HG02884 (cell line): ENCODE results near the gene COL6A1.
"Not testable (repeated sequence)": the region's sequence is repeated elsewhere in the genome, so short reads cannot be mapped to it uniquely, and the experiment has no call there.

ENCODE experiments used
- ATAC-seq: cut with Tn5 transposase; IDR thresholded peaks from one replicate; pipeline ENCODE4 v1.9.1; 2021; ENCODE audit warnings: mild to moderate bottlenecking, moderate library complexity; ENCODE audit not compliant: unreplicated experiment

COL6A1 gene

DNA sequence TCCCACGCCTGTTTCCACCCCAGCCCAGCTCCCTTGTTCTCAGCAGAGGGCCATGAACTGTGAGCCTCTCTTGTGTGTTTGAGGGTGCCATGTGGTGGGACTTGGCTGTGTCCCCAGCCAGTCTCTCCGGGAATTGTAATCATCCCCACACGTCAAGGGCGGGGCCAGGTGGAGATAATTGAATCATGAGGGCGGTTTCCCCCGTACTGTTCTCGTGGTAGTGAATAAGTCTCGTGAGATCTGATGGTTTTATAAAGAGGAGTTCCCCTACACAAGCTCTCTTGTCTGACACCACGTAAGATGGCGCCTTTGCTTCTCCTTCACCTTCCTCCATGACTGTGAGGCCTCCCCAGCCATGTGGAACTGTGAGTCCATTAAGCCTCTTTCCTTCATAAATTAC is 59.1 kb downstream of the COL6A1 start:
- ATAC-seq: no peak

DNA sequence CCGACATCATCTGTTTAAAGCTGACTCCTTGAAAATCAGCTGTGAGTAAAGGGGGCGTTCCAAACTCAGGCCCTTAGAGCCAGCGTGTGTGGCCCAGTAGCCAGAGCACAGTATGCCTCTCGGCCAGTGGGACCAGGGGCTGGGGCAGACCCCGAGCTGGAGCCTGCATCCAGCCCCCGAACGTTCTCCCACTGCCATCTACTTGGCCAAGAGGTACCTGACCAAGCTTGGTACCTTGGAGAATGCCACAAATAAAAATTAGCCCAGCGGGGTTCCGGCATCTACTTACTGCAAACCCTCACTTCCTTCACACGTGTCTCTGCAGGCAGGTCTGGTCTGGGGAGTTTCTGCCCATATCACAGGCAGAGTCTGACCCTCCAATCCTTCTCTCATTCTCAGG is 59.6 kb downstream of the COL6A1 start:
- ATAC-seq: no peak

GRCh38 chr21:46045154-46045553 is 63.6 kb downstream of the COL6A1 start:
- no peak for ATAC-seq

DNA sequence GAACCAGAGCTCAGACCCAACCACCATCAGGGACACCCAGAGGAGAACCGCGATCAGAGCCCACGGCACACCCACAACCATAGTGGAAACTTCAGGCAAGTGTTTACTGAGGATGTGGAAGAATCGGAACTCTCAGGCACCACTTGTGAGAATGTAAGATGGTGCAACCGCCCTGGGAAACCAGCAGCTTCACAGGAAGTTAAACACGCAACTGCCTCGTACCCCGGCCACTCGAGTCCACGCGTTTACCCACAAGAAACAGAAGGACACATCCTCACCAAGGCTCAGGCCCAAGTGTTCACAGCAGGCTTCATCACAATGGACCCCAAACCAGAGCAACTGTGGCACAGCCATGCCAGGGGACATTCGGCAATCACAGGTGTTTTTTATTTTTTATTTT is 64.9 kb downstream of the COL6A1 start:
- ATAC-seq: no peak

DNA sequence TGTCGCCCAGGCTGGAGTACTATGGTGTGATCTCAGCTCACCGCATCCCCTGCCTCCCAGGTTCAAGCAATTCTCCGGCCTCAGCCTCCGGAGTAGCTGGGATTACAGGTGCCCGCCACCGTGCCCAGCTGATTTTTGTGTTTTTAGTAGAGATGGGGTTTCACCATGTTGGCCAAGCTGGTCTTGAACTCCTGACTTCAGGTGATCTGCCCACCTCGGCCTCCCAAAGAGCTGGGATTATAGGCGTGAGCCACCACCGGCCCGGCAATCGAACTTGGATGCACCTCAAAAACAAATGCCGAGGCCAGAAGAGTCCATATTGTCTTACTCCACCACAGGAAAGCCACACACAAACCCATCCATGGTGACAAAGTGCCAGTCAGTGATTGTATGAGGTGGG is 65.3 kb downstream of the COL6A1 start:
- not testable (repeated sequence) for ATAC-seq

DNA sequence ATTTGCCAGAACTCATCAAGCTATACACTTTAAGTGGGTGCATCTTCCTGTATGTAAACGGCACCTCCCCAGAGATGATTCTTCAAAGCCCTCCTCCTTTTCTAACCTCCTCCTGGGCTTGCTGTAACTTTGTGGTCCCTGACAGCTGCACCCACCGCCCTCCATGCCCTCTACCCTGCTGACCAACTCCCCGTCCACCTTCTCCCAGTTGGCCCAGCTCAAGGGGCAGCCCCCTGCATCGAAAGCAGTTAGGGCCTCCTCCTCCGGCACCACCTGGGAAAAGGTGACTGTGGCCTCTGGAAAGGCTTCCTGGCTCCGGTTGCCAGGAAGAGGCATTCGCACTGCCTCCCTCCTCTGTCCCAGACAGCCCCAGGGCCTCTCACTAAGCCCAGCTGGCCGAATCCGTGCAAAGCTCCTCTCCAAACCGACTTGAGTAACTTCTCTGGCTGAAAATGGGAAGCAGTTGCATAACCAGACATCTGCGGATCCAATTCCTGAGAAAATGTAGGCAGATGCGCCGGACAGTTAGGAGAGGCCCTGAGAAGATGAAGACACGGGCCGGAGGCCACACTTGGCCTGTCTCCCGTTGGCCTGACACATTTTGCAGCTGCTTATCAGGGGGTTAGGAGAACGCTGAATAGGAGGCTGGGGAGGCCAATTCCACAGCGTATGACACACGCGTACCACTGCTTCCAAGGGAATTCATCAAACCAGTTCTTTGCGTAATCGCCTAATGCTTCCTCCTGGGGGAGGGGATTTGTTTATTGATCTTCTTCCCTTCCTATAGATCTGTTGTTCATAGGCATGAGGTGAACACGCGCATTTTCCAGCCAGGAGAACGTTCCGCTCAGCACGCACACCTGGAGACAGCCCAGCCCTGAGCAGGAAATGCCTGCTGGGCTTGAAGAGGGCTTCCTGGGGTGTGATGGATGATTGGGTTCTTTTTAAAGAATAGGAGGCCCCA is 67.6 kb downstream of the COL6A1 start:
- ATAC-seq: no peak

DNA sequence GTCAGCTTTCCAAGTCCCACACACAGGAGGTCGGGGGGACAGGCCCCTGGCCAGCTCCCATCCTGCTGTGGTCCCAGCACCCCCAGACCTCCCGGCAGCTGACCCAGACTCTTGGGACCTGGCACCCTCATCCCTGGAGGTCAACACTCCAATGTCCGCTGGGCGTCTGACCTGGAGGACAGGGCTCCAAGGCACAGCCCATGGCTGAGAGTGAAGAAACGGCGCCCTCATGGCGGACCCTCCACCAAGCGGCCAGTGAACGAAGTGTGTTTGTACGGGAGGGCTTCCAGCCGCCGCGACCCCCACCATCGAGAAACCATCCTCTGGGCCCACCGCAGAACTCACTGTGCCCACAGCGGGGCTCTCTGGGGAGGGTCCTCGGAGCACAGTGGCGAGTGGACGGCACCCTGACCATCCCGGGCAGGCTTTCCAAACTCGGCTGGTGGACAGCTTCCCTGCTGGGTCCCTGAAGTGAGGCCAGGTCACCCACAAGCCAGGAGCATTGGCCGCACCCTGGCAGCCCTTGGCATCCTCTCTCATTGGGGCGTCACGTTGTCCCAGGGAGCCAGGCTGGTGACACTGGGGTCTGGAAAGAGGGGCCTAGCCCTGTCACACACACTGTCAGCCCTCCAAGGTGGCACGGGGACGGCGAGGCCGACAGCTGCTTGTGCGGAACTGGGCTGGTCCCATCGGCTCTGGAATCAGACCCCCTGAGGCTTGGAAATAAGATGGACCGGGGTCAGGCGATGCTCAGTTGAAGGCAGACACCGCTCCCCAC is 68.5 kb downstream of the COL6A1 start:
- no peak for ATAC-seq

DNA sequence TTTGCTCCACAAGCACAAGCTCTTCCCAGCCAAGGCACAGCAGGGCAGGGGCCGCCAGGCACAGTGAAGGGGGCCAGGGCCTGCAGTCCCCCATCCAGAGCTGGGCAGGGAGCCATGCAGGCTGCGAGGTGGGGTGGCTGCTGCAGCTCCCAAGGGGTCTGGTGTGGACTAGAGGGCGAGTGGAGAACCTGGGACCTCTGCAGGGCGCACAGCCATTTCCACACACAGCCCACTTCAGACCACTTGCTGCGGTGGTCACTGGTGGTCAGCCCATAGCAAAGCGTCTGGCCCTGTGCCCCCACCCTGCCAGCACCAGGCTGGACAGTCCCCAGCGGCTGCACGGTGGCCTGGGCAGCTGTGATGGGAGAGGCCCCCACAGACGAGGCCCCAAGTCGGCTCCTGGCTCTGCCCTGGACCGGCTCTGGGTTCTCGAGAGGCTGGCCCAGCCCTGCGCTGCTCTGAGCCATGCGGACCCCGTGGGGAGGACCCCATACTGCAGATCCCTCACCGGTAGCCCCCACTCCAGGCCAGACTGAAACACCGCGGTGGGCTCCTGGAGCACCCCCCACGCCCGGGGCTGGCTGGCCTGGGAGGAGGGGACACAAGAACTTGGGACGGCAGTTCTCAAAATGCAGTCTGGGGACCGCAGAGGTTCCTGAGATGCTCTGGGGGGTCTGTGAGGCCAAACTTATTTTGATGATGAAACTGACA is 69.3 kb downstream of the COL6A1 start:
- ATAC-seq: no peak

DNA sequence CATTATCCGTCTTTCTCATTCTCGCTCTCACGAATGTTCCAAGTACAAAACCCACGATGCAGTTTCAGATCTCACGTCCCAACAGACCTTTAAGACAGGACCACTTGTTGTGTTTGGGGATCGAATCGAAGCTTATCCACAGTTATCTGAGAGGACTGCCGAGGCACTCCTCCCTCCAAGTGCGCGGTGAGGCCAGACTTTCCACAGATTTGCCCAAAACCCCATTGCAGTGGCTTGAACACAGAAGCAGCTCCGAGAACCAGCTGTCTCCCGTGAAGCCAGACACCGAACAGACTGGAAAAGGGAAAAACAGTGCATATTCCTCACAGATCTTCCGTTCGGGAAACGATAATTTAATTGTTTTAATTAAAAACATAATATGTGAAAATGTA is 69.8 kb downstream of the COL6A1 start:
- no peak for ATAC-seq

- no peak for ATAC-seq
Measured at GRCh38 chr21:46051821-46052675, 70.5 kb downstream of the COL6A1 start.

DNA sequence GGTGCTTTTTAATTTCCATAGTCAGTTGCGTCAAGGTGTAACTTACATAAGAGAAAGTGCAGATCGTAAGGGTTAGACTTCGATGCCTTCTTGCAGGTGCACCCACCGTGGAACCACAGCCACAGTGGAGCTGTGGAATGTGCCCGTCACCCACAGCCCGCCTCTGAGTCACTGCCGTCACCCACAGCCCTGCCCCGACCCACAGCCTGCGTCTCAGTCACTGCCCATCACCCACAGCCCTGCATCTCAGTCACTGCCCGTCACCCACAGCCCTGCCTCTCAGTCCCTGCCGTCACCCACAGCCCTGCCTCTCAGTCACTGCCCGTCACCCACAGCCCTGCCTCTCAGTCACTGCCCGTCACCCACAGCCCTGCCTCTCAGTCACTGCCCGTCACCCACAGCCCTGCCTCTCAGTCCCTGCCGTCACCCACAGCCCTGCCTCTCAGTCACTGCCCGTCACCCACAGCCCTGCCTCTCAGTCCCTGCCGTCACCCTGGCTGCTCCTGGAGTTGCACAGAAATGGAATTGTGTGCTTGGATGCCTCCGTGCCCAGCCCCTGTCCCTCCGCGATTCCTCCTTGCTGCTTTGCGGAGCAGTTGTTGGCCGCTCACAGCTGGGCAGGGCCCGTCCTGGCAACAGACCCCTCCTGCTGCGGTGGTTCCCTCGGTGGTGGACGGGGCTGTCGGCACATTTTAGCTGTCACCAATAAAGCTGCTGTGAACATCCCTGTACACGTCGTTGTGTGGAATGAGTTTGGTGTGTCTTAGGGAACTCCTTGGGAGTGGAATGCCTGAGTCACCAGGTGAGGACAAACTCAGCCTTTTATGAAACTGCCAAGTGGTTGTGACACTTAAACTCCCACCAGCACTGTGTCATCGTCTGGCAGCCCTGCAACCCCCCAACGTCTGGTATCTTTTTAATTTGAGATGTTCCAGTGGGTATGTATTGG is 71.4 kb downstream of the COL6A1 start:
- no peak for ATAC-seq

- no peak for ATAC-seq
Measured at GRCh38 chr21:46054031-46054430, 72.5 kb downstream of the COL6A1 start.

GRCh38 chr21:46054451-46054881 is 72.9 kb downstream of the COL6A1 start:
- no peak for ATAC-seq
